GM19025 (cell line): Measurements from ENCODE around the gene TOP3B.

Source experiments
- ATAC-seq: cut with Tn5 transposase; IDR thresholded peaks from one replicate; pipeline ENCODE4 v1.9.1; 2021; ENCODE audit warnings: mild to moderate bottlenecking, low read depth, moderate library complexity; ENCODE audit not compliant: unreplicated experiment

The TOP3B gene

DNA sequence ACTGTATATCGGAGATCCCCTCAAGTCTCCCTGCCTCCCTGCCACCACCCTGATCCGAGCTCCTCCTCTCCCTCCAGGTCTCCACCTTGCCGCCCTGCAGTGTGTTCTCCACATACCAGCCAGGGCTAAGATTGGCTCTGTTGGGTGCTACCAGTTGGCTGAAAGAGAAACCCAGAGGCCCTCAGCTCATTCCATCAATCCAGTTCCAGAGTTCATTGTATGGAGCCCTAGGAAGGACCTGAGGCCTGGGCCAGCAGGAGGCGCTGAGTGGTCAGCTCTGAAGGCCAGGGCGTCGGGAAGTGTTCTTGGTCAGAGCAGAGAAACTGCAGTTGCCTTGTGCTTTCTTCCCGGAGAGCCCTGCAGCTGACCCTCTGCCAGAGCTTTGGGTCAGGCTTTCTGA lies 2.2 kb upstream of the TOP3B start:
- ATAC-seq: no peak

- ATAC-seq: no peak
Measured at GRCh38 chr22:21981874-21982273, 713 bp downstream of the TOP3B start.

DNA sequence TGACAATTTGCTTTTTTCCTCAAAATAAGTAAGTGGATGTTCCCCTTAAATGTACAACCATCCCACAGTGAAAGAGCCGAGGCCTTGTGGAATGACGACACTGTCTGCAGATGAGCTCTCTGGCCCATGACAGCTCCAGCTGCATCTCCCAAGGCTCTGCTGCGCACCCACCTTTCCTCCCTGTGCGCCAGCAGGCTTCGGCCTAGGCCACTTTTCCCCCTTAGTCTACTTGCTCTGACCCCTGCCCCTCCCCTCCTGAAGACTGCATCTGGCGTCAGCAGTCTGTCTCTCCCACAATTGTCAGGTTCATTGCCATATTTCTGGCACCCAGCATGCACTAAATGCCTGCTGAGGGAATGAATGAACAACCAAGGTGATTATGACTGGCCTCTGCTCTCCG lies 2.0 kb downstream of the TOP3B start:
- no peak for ATAC-seq

DNA sequence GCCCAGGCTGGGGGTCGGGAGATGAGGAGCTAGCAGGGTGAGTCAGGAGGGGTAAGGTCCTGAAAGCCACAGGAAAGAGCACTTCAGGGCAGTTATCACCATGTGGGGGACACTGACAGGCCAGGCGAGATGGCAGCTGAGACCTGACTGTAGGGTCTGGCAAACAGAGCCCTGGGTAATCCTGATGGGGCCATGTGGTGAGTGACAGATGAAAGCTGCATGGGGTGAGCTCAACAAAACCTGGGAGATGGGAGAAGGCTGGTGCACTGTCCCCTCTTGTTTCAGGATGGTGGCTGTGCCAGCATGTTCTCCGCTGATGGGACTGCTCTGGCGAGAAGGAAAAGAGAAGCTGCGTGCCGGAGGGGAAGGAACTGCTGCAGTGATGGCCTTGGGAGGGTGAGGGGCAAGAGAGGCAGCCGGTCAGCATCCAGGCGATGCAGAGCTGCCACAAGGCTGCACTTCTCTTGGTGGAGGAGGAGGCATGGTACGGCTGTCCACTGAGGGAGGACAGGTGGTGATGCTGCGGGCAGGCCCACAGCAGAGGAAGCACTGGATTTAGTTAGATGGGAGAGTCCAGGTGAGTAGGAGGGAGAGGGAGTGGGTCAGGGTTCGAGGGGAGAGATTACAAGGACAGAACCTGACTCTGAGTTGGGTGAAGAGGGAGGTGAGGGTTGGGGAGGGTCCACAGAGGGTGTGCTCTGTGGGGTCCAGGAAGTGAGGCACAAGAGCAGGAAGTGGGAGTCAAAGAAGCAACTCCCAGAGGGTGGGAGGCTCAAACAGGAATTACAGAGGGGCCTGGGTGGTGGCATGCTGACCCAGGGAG lies 3.8 kb downstream of the TOP3B start:
- ATAC-seq: no peak

DNA sequence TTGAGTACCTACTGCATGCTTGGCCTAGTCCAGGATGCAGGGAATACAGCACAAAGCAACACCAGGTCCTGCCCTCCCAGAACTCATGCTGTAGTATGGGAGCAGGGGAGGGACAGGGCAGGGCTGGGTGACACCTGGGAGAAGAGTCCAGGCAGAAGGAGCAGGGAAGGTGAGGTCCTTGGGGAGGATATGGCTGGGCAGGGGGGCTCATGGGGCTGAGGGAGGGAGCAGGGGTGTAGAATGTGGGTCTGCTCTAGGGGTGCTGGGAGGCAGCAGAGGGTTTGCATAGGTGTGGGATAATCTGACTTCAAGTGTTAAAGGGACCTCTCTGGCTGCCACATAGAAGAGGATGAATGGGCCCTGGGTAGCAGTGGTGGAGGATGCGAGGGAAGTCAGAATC lies 4.8 kb downstream of the TOP3B start:
- ATAC-seq: no peak

DNA sequence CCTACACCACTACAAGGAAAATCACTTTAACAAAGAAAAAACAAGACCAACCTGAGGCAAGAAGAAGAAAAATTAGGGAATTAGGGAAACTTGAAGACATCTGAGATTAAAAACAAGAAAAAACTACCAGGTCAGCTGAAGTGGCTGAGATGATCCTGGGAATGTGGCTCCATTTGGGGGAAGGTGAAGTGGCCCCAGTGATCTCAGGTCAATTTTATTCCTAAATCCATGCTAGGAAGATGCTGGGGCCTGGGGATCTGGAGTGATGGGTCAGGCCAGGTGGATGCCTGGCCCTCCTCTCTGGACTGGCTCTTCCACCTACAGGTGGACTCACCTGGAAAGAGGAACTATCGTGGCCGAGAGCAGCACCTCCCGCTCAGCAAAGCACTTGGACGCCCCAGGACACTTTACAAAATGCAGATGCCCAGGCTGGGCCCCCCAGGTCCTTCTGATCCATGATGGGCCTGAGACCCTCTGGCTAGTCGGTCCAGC lies 6.7 kb downstream of the TOP3B start:
- ATAC-seq: no peak

GRCh38 chr22:21975273-21975672 lies 7.3 kb downstream of the TOP3B start:
- no peak for ATAC-seq

DNA sequence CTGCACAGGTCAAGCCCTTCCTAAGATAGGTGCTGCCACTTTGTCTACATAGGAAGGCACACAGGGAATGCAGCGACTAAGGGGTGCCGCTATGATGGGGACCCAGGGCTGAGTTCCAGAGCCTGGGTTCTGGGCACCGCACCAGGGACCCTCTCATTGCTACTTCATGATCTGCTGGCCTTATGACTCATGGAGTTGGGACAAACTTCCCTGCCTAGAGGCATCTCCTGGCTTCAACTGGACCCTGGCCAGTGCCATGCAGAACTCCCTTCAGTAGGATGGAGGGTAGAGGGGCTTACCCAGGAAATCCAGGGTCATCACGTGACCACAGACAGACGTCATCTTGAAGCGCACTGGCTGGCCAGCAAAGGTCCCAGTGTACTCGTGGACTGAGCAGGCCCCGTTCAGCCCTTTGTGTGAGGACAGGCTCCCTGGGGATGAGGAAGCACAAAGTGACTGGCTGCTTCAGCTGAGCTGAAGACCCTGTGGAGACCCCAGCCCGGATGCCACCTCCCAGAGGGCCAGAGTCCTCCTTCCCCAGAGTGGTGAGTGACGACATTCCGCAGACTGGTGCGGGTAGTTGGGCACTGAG lies 8.4 kb downstream of the TOP3B start:
- no peak for ATAC-seq

GRCh38 chr22:21972806-21973205 lies 9.8 kb downstream of the TOP3B start:
- no peak for ATAC-seq

DNA sequence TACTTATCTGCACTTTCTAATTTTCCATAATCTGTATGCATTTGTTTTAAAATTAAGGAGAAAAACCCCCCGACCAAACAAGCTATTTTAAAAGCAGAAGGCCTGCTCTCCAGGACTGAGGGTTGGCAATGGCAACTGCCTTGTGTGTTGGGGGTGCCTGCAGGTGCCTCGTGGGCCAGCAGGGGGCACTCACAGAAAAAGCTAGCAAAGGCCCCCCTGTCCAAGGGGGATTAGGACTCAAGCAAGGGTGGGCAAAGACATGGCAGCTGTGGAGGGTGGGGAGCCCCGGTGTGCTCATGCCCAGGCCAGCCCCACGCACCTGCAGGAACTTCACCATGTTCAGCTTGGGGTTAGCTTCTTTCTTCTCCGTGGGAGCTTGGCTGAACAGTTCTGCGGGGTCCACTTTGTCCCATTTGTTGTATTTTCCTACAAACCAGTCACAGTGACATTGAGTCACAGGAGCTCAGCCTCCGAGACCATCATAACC lies 10.3 kb downstream of the TOP3B start:
- ATAC-seq: no peak

DNA sequence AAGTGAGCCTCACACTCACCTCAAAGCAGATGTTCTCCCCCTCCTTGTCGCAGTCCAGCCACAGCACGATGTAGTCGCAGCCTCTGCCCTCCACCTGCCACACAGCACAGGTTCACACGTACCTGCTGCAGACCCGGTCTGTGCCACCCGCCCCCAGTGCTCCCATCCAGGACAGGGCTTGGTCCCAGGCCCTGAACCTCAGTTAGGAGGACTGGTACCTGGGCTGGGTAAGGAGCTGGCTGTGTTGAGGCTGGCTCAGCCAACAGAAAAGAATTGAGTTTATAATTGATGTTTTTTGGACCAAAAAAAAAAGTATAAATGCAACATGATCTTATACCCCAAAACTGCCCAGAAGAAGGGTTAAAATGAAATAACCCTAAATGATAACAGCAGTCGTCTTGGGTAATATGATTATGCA lies 10.7 kb downstream of the TOP3B start:
- no peak for ATAC-seq

DNA sequence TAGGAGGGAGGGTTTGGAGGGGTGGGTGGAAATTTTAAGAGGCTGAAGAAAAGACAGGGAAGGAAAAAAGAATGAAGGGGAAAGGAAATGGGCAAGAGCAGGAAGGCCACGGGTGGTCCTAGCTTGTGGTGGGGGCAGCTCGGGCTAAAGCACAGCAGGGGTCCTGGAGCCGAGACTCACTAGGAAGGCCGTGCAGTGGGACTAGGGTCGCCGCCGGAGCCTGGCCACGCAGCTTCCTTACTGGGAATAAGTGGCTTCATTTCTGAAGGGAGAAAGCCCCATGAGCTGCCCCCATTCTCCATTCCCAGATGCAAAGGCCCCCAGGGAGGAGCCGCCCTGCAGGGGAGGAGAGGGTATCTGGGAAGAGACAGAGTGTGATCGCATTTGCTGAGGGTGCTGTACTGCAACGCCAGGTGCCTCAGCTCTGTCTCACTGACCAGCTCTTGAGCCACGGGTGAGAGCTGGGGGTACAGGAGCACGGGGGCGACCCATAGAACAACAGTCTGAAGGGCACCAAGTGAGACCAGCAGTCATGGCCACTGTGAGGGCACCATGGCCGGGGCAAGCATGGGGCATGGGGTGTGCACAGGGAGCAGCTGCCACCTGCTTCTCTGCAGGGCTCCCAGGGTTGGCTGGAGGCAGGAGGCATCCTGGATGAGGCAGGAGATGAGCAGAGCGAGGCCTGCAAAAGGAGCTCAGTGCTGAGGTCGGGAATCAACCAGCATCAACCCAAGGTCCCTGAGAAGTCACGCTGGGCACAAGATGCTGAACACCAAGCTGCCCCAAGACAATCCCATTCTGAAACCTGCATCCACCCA lies 11.6 kb downstream of the TOP3B start:
- ATAC-seq: no peak

DNA sequence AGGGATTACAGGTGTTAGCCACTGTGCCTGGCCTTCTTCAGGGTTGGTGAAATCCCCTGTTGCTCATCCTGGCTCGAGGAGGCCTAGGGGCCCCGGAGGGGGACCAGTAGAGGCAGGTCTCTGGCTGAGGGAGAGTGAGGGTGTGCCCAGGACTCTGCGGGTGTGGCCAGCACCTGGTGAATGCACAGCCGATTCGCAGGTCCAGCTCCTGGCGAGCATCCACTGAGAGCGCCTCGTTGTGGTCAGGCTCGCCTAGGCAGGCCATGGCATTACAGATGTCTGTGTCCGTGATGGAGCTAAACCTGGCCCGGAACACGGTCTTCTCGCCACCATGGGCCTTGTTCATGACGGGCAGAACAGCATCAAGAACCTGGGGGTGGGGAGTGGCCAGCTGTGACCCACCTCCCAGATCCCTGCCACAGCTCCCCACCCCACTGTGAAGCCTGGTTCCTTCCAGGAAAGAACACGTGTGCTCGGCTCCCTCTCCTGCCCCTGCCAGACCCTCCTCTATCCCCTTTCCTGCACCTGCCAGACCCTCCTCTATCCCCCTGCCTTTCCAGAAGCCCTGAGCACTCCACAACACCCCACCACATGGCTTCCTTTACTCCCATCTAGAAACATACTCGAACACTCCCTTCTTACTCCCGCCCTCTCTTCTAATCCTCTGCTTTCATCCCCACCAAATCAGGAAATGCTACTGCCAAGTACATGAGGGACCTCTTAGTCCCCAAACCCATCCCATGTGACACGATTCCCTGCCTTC lies 12.4 kb downstream of the TOP3B start:
- ATAC-seq: no peak

- ATAC-seq: no peak
Measured at GRCh38 chr22:21968452-21969129, 14.0 kb downstream of the TOP3B start.

- ATAC-seq: no peak
Measured at GRCh38 chr22:21967693-21968271, 14.8 kb downstream of the TOP3B start.

DNA sequence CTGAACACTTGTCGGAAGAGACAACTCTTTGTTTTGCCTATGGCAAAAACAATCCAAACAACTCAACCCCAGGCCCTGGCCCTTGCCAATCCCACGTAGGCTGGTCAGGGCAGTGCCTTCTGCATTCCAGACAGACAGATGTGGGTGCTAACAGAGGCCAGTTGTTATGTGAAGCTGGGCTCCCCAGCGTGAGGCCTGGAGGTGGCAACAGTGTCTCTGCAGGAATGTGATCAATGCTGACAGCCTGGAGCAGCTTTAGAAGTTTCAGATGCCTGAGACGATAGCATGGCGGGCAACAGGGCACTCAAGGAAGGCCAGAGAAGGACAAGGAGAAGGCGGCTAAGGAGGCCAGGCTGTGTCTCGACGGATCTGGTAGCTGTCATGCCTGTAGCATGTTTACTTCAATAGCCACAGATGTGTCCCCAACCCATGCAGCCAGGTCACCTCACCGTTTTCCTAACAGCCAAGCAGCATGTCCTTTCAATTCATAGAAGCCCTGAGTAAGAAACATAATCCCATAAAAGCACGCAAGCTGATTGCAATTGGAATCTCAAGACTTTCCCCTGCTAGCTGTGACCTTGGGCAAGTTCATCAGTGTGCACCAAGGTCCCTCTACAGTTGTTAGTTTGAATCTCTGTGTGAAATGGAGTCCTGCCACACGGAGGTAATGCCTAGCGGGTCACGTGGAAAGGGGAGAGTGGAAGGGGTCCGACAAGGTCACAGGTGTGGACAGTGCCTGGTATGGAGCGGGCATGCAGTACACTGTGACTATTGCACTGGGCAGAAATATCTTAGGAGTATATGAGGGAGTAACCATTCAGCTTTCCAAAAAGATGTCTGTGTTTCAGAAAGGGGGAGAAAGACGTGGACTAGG lies 15.7 kb downstream of the TOP3B start:
- ATAC-seq: no peak

- ATAC-seq: no peak
Measured at GRCh38 chr22:21965762-21966288, 16.8 kb downstream of the TOP3B start.

DNA sequence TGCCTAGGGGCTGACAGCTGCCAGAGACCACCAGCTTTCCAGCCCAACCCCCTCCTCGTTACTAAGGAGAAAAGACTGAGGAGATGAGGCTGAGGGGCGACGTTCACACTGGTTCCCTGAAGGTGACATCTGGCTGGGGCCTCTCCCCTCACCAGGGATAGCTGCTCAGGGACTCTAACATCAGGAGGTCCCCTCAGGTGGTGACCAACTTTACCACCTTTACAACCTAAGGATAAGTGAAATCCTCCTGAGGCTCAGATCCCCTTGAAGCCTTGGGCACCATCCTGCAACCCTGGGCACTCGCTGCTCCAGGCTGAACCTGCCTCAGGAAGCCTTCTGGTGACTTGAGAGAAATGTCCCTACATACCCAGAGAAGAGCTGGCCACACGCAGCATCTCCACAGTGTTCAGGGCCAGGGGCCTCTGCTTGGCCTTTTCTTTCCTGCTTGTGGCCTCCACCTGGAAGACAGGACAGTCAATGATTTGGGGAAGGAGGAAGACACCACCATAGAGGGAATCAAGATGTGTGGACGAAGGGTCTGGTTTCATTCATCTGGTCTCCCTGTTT lies 17.6 kb downstream of the TOP3B start:
- no peak for ATAC-seq
